Cardiac muscle cell (in vitro differentiated cells and primary cell): Measurements from ENCODE around the gene DSP. TPM values are rescaled to one million over a fixed set of nuclear protein-coding genes. Genes with fewer than 3 reads are reported as not detected.

Source experiments
- DNase-seq, 2 donors: peaks; one replicate each; pipeline versions ENCODE4 v3.0.0 to v3.0.0-alpha.2; 2010 to 2017; ENCODE audit warnings: low read depth in 1 of 2, low spot score in 1 of 2
- H3K27ac ChIP-seq: fragments of 200-600 bp; sonication (generic); 2 replicates; pipeline ENCODE4 v1.5.1; 2016
- H3K27me3 ChIP-seq: fragments of 200-600 bp; sonication (generic); 2 replicates; pipeline ENCODE4 v1.6.0; 2016; ENCODE audit warnings: control low read depth
- H3K36me3 ChIP-seq: fragments of 200-600 bp; sonication (generic); 2 replicates; pipeline ENCODE4 v1.5.1; 2016; ENCODE audit warnings: control low read depth
- H3K4me1 ChIP-seq: fragments of 200-600 bp; sonication (generic); 2 replicates; pipeline ENCODE4 v1.8.1; 2017; ENCODE audit warnings: low read depth, mild to moderate bottlenecking, mixed run types
- H3K4me3 ChIP-seq: fragments of 200-600 bp; sonication (generic); 2 replicates; pipeline ENCODE4 v1.5.1; 2016; ENCODE audit warnings: mild to moderate bottlenecking
- H3K9me3 ChIP-seq: fragments of 200-600 bp; sonication (generic); 2 replicates; pipeline ENCODE4 v1.5.1; 2017; ENCODE audit warnings: low read depth, mild to moderate bottlenecking, control low read depth
- CTCF ChIP-seq: IDR thresholded peaks from 2 replicates; pipeline ENCODE4 v1.5.1; 2012; ENCODE audit warnings: low read depth, mild to moderate bottlenecking, low read length
- polyA plus RNA-seq: library from polyadenylated mRNA; unstranded; fragments of >200 nt; fragmentation: Nextera tagmentation; extraction: Ambion mirVana; gene quantifications from 2 replicates; pipeline ENCODE4 v1.2.1, GENCODE V29; 2016
- total RNA-seq: library from RNA; depleted of rRNA; stranded (reverse); fragments of >200 nt; gene quantifications from 2 replicates; pipeline ENCODE4 v1.2.3, GENCODE V29; 2016

Gene DSP
- total and polyA plus RNA-seq, 2 experiments from 2014 or later, result 154 to 362 TPM

- H3K9me3 ChIP-seq, result no peaks in the 10 kb centered on the region
- TF ChIP-seq CTCF, result no peak
- no peak for DNase-seq
- peaks cover 9% of the 10 kb centered on the region for H3K4me1 ChIP-seq
- no peak overlapping the region for H3K4me3 ChIP-seq
- H3K36me3 ChIP-seq, result no peaks in the 10 kb centered on the region
- H3K27me3 ChIP-seq, result no peaks in the 10 kb centered on the region
- no peak overlapping the region for H3K27ac ChIP-seq
Observed at GRCh38 chr6:7502743-7503142, 38.7 kb upstream of the DSP start.

GRCh38 chr6:7504041-7504440 is 37.4 kb upstream of the DSP start:
- no peaks in the 10 kb centered on the region for H3K36me3 ChIP-seq
- H3K9me3 ChIP-seq, result no peaks in the 10 kb centered on the region
- DNase-seq, result no peak
- no peak for TF ChIP-seq CTCF
- no peak overlapping the region for H3K4me3 ChIP-seq
- no peak overlapping the region for H3K27ac ChIP-seq
- no peaks in the 10 kb centered on the region for H3K27me3 ChIP-seq
- peaks cover 5% of the 10 kb centered on the region for H3K4me1 ChIP-seq

- Histone ChIP-seq H3K36me3 (no peaks in the 10 kb centered on the region), H3K27me3 (no peaks in the 10 kb centered on the region), H3K9me3 (no peaks in the 10 kb centered on the region), H3K4me3 (no peak overlapping the region), H3K4me1 (peaks cover 5% of the 10 kb centered on the region), H3K27ac (peak overlapping the region; percentile 78)
- TF ChIP-seq CTCF, result no peak
- peak; percentile 36 to 60 for DNase-seq
Observed at GRCh38 chr6:7505189-7505699, 36.2 kb upstream of the DSP start.

GRCh38 chr6:7507600-7507999 is 33.9 kb upstream of the DSP start:
- no peaks in the 10 kb centered on the region for H3K27me3 ChIP-seq
- no peak for DNase-seq
- no peak overlapping the region for H3K27ac ChIP-seq
- H3K9me3 ChIP-seq, result no peaks in the 10 kb centered on the region
- H3K36me3 ChIP-seq, result no peaks in the 10 kb centered on the region
- peaks cover 5% of the 10 kb centered on the region for H3K4me1 ChIP-seq
- no peak overlapping the region for H3K4me3 ChIP-seq
- TF ChIP-seq CTCF, result no peak

- Histone ChIP-seq H3K27ac (no peak overlapping the region), H3K36me3 (no peaks in the 10 kb centered on the region), H3K4me3 (no peak overlapping the region), H3K9me3 (no peaks in the 10 kb centered on the region), H3K4me1 (no peaks in the 10 kb centered on the region), H3K27me3 (no peaks in the 10 kb centered on the region)
- TF ChIP-seq CTCF, result no peak
- DNase-seq, result no peak
Observed at GRCh38 chr6:7512320-7512719, 29.2 kb upstream of the DSP start.

- no peaks in the 10 kb centered on the region for H3K27me3 ChIP-seq
- DNase-seq, result no peak
- no peak for TF ChIP-seq CTCF
- no peaks in the 10 kb centered on the region for H3K9me3 ChIP-seq
- no peak overlapping the region for H3K4me3 ChIP-seq
- H3K27ac ChIP-seq, result no peak overlapping the region
- H3K36me3 ChIP-seq, result no peaks in the 10 kb centered on the region
- no peaks in the 10 kb centered on the region for H3K4me1 ChIP-seq
Observed at GRCh38 chr6:7513529-7513928, 27.9 kb upstream of the DSP start.
